H9 (cell line): ENCODE results near the gene ESRRB. TPM values are rescaled to one million over a fixed set of nuclear protein-coding genes. Genes with fewer than 3 reads are reported as not detected.
A peak's percentile ranks its signal among the peaks of the same experiment; 100 is the strongest.

ENCODE experiments used
- DNase-seq: peaks from one replicate; pipeline ENCODE4 v3.0.0-alpha.2; 2017
- H2AFZ ChIP-seq: one replicate; pipeline ENCODE4 v1.6.1; 2013; ENCODE audit warnings: mild to moderate bottlenecking, low read length, control low read depth, moderate library complexity
- H2AK5ac ChIP-seq: 2 replicates; pipeline ENCODE4 v1.6.1; 2013; ENCODE audit warnings: low read length, control low read depth, mixed read lengths; ENCODE audit not compliant: insufficient read length
- H2BK120ac ChIP-seq: one replicate; pipeline ENCODE4 v1.6.1; 2013; ENCODE audit warnings: low read depth, mild to moderate bottlenecking, low read length, control low read depth, inconsistent platforms; ENCODE audit not compliant: poor library complexity, severe bottlenecking
- H2BK12ac ChIP-seq: 2 replicates; pipeline ENCODE4 v1.6.1; 2013; ENCODE audit warnings: low read length, control low read depth, mixed read lengths, low read depth; ENCODE audit not compliant: insufficient read length
- H2BK15ac ChIP-seq: 2 replicates; pipeline ENCODE4 v1.6.1; 2013; ENCODE audit warnings: low read depth, low read length, control low read depth
- H2BK20ac ChIP-seq: one replicate; pipeline ENCODE4 v1.6.1; 2013; ENCODE audit warnings: low read depth, mild to moderate bottlenecking, low read length, control low read depth, inconsistent platforms; ENCODE audit not compliant: poor library complexity, severe bottlenecking
- H2BK5ac ChIP-seq: 2 replicates; pipeline ENCODE4 v1.6.1; 2013; ENCODE audit warnings: low read length, control low read depth, mixed read lengths; ENCODE audit not compliant: insufficient read length
- H3K14ac ChIP-seq: 2 replicates; pipeline ENCODE4 v1.6.1; 2013; ENCODE audit warnings: low read length, control low read depth; ENCODE audit not compliant: insufficient read depth
- H3K18ac ChIP-seq: 2 replicates; pipeline ENCODE4 v1.6.1; 2013; ENCODE audit warnings: low read depth, mild to moderate bottlenecking, mixed read lengths, low read length, control low read depth; ENCODE audit not compliant: insufficient read length
- H3K23ac ChIP-seq: 2 replicates; pipeline ENCODE4 v1.6.1; 2013; ENCODE audit warnings: low read length, control low read depth, mixed read lengths, low read depth; ENCODE audit not compliant: insufficient read length
- H3K23me2 ChIP-seq: 2 replicates; pipeline ENCODE4 v1.6.1; 2013; ENCODE audit warnings: low read depth, mild to moderate bottlenecking, mixed read lengths, low read length, control low read depth; ENCODE audit not compliant: insufficient read length, poor library complexity, severe bottlenecking
- H3K27ac ChIP-seq: 2 replicates; pipeline ENCODE4 v1.5.1; 2013; ENCODE audit warnings: low read length, control low read depth, mixed read lengths, low read depth; ENCODE audit not compliant: insufficient read length
- H3K27me3 ChIP-seq: 2 replicates; pipeline ENCODE4 v1.6.1; 2013; ENCODE audit warnings: low read length, control low read depth, inconsistent platforms; ENCODE audit not compliant: insufficient read depth
- H3K4ac ChIP-seq: 2 replicates; pipeline ENCODE4 v1.6.1; 2013; ENCODE audit warnings: low read depth, mild to moderate bottlenecking, control low read depth, inconsistent platforms, low read length, moderate library complexity
- H3K4me1 ChIP-seq: 2 replicates; pipeline ENCODE4 v1.6.1; 2013; ENCODE audit warnings: low read length, control low read depth, inconsistent platforms; ENCODE audit not compliant: insufficient read depth
- H3K4me2 ChIP-seq: 2 replicates; pipeline ENCODE4 v1.6.1; 2013; ENCODE audit warnings: low read length, control low read depth, mixed read lengths; ENCODE audit not compliant: insufficient read length, insufficient read depth
- H3K56ac ChIP-seq: 2 replicates; pipeline ENCODE4 v1.6.1; 2013; ENCODE audit warnings: low read depth, mild to moderate bottlenecking, mixed read lengths, low read length, control low read depth; ENCODE audit not compliant: insufficient read length
- H3K79me1 ChIP-seq: 2 replicates; pipeline ENCODE4 v1.6.1; 2013; ENCODE audit warnings: low read depth, mild to moderate bottlenecking, moderate library complexity, low read length, control low read depth, inconsistent platforms; ENCODE audit not compliant: insufficient read depth, poor library complexity, severe bottlenecking
- H3K79me2 ChIP-seq: 2 replicates; pipeline ENCODE4 v1.6.1; 2013; ENCODE audit warnings: low read length, control low read depth, inconsistent platforms; ENCODE audit not compliant: insufficient read depth
- H3K9ac ChIP-seq: 2 replicates; pipeline ENCODE4 v1.6.1; 2013; ENCODE audit warnings: low read length, control low read depth, mixed read lengths; ENCODE audit not compliant: insufficient read length; ENCODE audit errors: extremely low read depth
- H3K9me3 ChIP-seq: one replicate; pipeline ENCODE4 v1.6.1; 2013; ENCODE audit warnings: low read depth, low read length, inconsistent platforms; ENCODE audit not compliant: control insufficient read depth
- H3T11ph ChIP-seq: one replicate; pipeline ENCODE4 v1.6.1; 2013; ENCODE audit warnings: mild to moderate bottlenecking, low read length, control low read depth, inconsistent platforms
- H4K20me1 ChIP-seq: one replicate; pipeline ENCODE4 v1.6.1; 2013; ENCODE audit not compliant: control insufficient read depth, insufficient read length, insufficient read depth
- H4K5ac ChIP-seq: 2 replicates; pipeline ENCODE4 v1.6.1; 2013; ENCODE audit warnings: low read depth, mild to moderate bottlenecking, mixed read lengths, low read length, control low read depth; ENCODE audit not compliant: insufficient read length
- H4K8ac ChIP-seq: replicated peaks from 2 replicates; pipeline ENCODE4 v1.6.1; 2013; ENCODE audit warnings: low read length, control low read depth, mixed read lengths, low read depth; ENCODE audit not compliant: insufficient read length
- H4K91ac ChIP-seq: 2 replicates; pipeline ENCODE4 v1.6.1; 2013; ENCODE audit warnings: low read depth, mild to moderate bottlenecking, moderate library complexity, mixed read lengths, low read length, control low read depth; ENCODE audit not compliant: insufficient read length
- H3K27ac Mint-ChIP-seq, 3 experiments: 2 replicates in 2 of 3; 3 replicates in 1 of 3; pipeline ENCODE4 v1.8.0; 2020 to 2021; ENCODE audit warnings: mixed read lengths in 3 of 3, mild to moderate bottlenecking in 1 of 3, moderate library complexity in 1 of 3
- H3K27me3 Mint-ChIP-seq: 2 replicates; pipeline ENCODE4 v1.8.0; 2021; ENCODE audit warnings: low read depth, mild to moderate bottlenecking, moderate library complexity, mixed read lengths
- H3K36me3 Mint-ChIP-seq, 3 experiments: 2 replicates in 2 of 3; 3 replicates in 1 of 3; pipeline ENCODE4 v1.8.0; 2020 to 2021; ENCODE audit warnings: low read depth in 3 of 3, mixed read lengths in 3 of 3; ENCODE audit not compliant: insufficient read depth in 1 of 3
- H3K4me1 Mint-ChIP-seq, 2 experiments: 2 replicates each; pipeline ENCODE4 v1.8.0; 2020; ENCODE audit warnings: mixed read lengths in 2 of 2
- H3K4me3 Mint-ChIP-seq, 2 experiments: 2 replicates in 1 of 2; 3 replicates in 1 of 2; pipeline ENCODE4 v1.8.0; 2020 to 2021; ENCODE audit warnings: mild to moderate bottlenecking in 2 of 2, mixed read lengths in 2 of 2, moderate library complexity in 1 of 2
- H3K9me3 Mint-ChIP-seq, 2 experiments: 2 replicates in 1 of 2; 3 replicates in 1 of 2; pipeline ENCODE4 v1.8.0; 2020; ENCODE audit warnings: mild to moderate bottlenecking in 2 of 2, mixed read lengths in 2 of 2, moderate library complexity in 1 of 2
- CTCF ChIP-seq: fragments of 200-600 bp; sonication (generic); conservative IDR thresholded peaks from 3 replicates; pipeline ENCODE4 v1.8.0; 2021; ENCODE audit warnings: antibody characterized with exemption, mild to moderate bottlenecking
- WGBS: extraction: QIAGEN DNeasy Blood & Tissue Kit; methylation state at CpG from one replicate; pipeline ENCODE4 v1.1.7; 2013; ENCODE audit warnings: missing lambda C conversion rate, low lambda C conversion rate, mixed read lengths; ENCODE audit not compliant: insufficient read length; ENCODE audit errors: extremely low coverage; 5-methylcytosine and 5-hydroxymethylcytosine counted together
- total RNA-seq: library from RNA; stranded (reverse); gene quantifications from 2 replicates; pipeline ENCODE4 v1.2.1, GENCODE V29; 2021

ESRRB gene
- total RNA-seq, 1 experiment from 2014 or later = 0.11 TPM

DNA sequence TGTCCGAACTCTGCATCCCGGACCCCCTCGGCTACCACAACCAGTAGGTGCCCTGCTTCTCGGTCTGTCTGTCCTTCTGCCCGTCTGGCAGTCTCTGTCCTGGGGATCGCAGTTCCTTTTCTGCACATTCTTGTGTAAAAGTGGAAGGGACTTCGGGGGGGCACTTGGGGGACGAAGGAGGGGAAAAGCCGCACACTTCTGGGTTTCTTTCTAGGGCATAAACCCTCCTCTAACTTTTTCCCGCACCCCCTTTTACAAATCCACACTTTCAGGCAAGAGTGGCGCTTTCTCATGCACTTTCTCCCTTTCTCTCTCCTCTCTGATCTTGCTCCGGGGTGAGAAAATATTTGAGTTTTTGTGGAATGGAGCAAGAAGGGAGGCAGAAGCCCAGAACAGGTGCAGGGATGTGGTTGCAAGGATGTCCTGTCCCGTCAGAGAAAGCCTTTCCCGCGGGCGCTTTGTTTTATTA is 506 bp downstream of the ESRRB start:
- Histone ChIP-seq H2BK15ac (no peak overlapping the region), H2AK5ac (no peak overlapping the region), H3K9ac (peak overlapping the region; percentile 8), H4K8ac (no peak overlapping the region), H3K4me2 (peak overlapping the region; percentile 90), H3K4me1 (peaks cover 4% of the 10 kb centered on the region; the same call in 1 of the 2 replicates), H3K56ac (no peak overlapping the region), H2BK20ac (no peak overlapping the region), H3K9me3 (no peaks in the 10 kb centered on the region), H3K79me2 (no peaks in the 10 kb centered on the region), H2AFZ (no peak overlapping the region), H2BK12ac (no peak overlapping the region), H3K23ac (no peak overlapping the region), H3K4ac (no peak overlapping the region), H4K91ac (no peak overlapping the region), H3T11ph (no peak overlapping the region), H2BK120ac (no peak overlapping the region), H3K79me1 (no peaks in the 10 kb centered on the region), H2BK5ac (no peak overlapping the region), H4K5ac (no peak overlapping the region), H3K14ac (no peak overlapping the region), H3K23me2 (peaks cover 15% of the 10 kb centered on the region), H4K20me1 (no peaks in the 10 kb centered on the region), H3K27ac (no peak overlapping the region), H3K27me3 (peaks cover 40% of the 10 kb centered on the region), H3K18ac (no peak overlapping the region)
- peak overlapping the region; percentile 72 to 90 for H3K4me3 Mint-ChIP-seq
- WGBS = no CpG with 5 or more reads among the region's 16 CpGs
- DNase-seq = no peak
- H3K4me1 Mint-ChIP-seq = peaks cover 11 to 17% of the 10 kb centered on the region in 2 experiments
- H3K9me3 Mint-ChIP-seq = peaks cover 0 to 3% of the 10 kb centered on the region in 2 experiments; a peak in 1 of 5 replicates
- H3K27me3 Mint-ChIP-seq = peaks cover 100% of the 10 kb centered on the region
- no peak for TF ChIP-seq CTCF
- no peak overlapping the region for H3K27ac Mint-ChIP-seq
- H3K36me3 Mint-ChIP-seq = no peaks in the 10 kb centered on the region
